ENCODE measurements around the gene LAMC1. TPM values are rescaled to one million over a fixed set of nuclear protein-coding genes. Genes with fewer than 3 reads are reported as not detected.

The LAMC1 gene
- polyA plus RNA-seq, 1 donor from 2014 or later: 4.2 TPM

GRCh38 chr1:183167676-183168075, 144.5 kb downstream of the LAMC1 start:
- H3K9ac ChIP-seq (ENCODE audit: low read length): no peak overlapping the region
- H3K9me3 ChIP-seq (ENCODE audit: low read length): no peaks in the 10 kb centered on the region
- no peak overlapping the region for H3K4me3 ChIP-seq (ENCODE audit: low read length)
- no peak overlapping the region for H3K4me2 ChIP-seq (ENCODE audit: low read length)
- H4K20me1 ChIP-seq (ENCODE audit: insufficient read depth): no peaks in the 10 kb centered on the region
- no peaks in the 10 kb centered on the region for H3K36me3 ChIP-seq (ENCODE audit: insufficient read depth, low read length)
- H3K27ac ChIP-seq (ENCODE audit: low read length): no peak overlapping the region
- no peak overlapping the region for H2AFZ ChIP-seq (ENCODE audit: low read depth, low read length)
- TF ChIP-seq EZH2 (IDR thresholded peaks at IDR 0.05; ENCODE audit: borderline replicate concordance, insufficient read depth, low read length, poor library complexity, severe bottlenecking) (no peak), EP300 (conservative IDR thresholded peaks at IDR 0.05; ENCODE audit: poor library complexity, severe bottlenecking) (no peak), SMC3 (conservative IDR thresholded peaks at IDR 0.05; ENCODE audit: poor library complexity) (no peak), MXI1 (conservative IDR thresholded peaks at IDR 0.05; ENCODE audit: poor library complexity, severe bottlenecking) (no peak), TAF1 (IDR thresholded peaks at IDR 0.05; ENCODE audit: low read depth) (no peak), RAD21 (conservative IDR thresholded peaks at IDR 0.05) (no peak), REST (IDR thresholded peaks at IDR 0.05; ENCODE audit: borderline replicate concordance) (no peak), CTCF (IDR thresholded peaks at IDR 0.05; ENCODE audit: poor library complexity, severe bottlenecking) (no peak), POLR2AphosphoS5 (IDR thresholded peaks at IDR 0.05) (no peak)
- H3F3A ChIP-seq (ENCODE audit: insufficient read depth, low read length, poor library complexity, severe bottlenecking): no peaks in the 10 kb centered on the region
- H3K79me2 ChIP-seq (replicated peaks; ENCODE audit: insufficient read depth, low read length): no peaks in the 10 kb centered on the region
- H3K9me2 ChIP-seq (ENCODE audit: insufficient read depth, low read length): no peaks in the 10 kb centered on the region
- no peaks in the 10 kb centered on the region for H3K27me3 ChIP-seq (ENCODE audit: insufficient read depth, low read depth, low read length)

GRCh38 chr1:183168308-183168707, 145.1 kb downstream of the LAMC1 start:
- H3K9me3 ChIP-seq (ENCODE audit: low read length): no peaks in the 10 kb centered on the region
- H3K4me3 ChIP-seq (ENCODE audit: low read length): no peak overlapping the region
- H3F3A ChIP-seq (ENCODE audit: insufficient read depth, low read length, poor library complexity, severe bottlenecking): no peaks in the 10 kb centered on the region
- no peaks in the 10 kb centered on the region for H3K9me2 ChIP-seq (ENCODE audit: insufficient read depth, low read length)
- H3K36me3 ChIP-seq (ENCODE audit: insufficient read depth, low read length): no peaks in the 10 kb centered on the region
- no peak overlapping the region for H3K9ac ChIP-seq (ENCODE audit: low read length)
- H3K27me3 ChIP-seq (ENCODE audit: insufficient read depth, low read depth, low read length): no peaks in the 10 kb centered on the region
- no peaks in the 10 kb centered on the region for H3K79me2 ChIP-seq (replicated peaks; ENCODE audit: insufficient read depth, low read length)
- TF ChIP-seq TAF1 (IDR thresholded peaks at IDR 0.05; ENCODE audit: low read depth) (no peak), EP300 (conservative IDR thresholded peaks at IDR 0.05; ENCODE audit: poor library complexity, severe bottlenecking) (no peak), CTCF (IDR thresholded peaks at IDR 0.05; ENCODE audit: poor library complexity, severe bottlenecking) (no peak), SMC3 (conservative IDR thresholded peaks at IDR 0.05; ENCODE audit: poor library complexity) (no peak), RAD21 (conservative IDR thresholded peaks at IDR 0.05) (no peak), EZH2 (IDR thresholded peaks at IDR 0.05; ENCODE audit: borderline replicate concordance, insufficient read depth, low read length, poor library complexity, severe bottlenecking) (no peak)
- H3K4me2 ChIP-seq (ENCODE audit: low read length): no peak overlapping the region
- no peak overlapping the region for H3K27ac ChIP-seq (ENCODE audit: low read length)
- no peak overlapping the region for H2AFZ ChIP-seq (ENCODE audit: low read depth, low read length)
- no peaks in the 10 kb centered on the region for H4K20me1 ChIP-seq (ENCODE audit: insufficient read depth)

Measured in neural cell (in vitro differentiated cells).